NCI-H526 treated with DMSO at 0.1 percent for 48 hours (cell line): ENCODE measurements around the gene CDHR5.
"Not testable (repeated sequence)": the region's sequence is repeated elsewhere in the genome, so short reads cannot be mapped to it uniquely, and the experiment has no call there.

Experiments
- DNase-seq: peaks from one replicate; lab custom pipeline; 2025; lab: John Stamatoyannopoulos, UW

The CDHR5 gene

DNA sequence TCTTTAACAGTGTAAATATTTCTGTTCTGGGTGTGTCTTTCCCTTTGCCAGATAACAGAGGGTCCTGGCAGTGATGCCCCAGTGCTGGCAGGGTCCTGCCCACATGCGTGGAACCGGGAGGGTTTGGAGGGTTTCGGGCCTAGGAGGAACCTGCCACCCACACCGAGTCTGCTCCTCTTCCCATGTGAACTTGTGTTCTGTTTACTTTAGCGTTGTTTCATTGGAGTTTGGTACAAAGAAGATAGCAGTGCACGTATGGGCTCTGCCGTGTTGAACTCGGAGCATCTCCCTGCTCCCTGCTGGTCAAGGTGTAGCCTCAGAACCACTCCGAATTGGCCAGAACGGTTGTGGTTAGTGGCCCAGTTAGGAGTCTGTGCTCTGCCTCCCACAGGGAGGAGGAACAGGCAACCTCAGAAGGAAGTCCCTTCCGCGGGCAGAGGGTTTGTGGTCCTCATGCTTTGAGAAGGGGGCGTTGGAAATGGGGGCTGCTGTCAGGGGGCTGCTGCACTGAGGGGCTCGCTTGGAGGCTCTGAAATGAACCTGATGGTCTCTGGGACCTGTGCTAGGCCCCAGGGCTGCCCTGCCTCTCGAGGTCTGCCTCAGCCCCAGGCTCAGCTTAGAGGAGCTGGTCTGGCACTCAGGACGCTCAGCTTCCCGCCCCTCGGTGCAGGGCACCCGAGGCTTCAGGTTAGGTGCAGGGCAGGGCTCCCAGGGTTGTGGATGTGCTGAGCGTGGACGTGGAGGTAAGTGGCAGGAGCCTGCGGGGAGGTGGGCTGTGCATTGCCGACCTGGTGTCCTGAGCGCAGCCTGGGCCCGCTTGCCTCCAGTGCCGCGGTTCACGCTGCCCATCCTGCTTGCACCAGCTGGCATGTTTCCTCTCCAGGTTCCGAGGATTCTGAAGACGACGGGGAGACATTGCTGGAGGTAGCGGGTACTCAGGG, 38.1 kb downstream of the CDHR5 start:
- DNase-seq, result no peak

- DNase-seq, result no peak
Measured at GRCh38 chr11:584287-584686, 40.5 kb downstream of the CDHR5 start.

DNA sequence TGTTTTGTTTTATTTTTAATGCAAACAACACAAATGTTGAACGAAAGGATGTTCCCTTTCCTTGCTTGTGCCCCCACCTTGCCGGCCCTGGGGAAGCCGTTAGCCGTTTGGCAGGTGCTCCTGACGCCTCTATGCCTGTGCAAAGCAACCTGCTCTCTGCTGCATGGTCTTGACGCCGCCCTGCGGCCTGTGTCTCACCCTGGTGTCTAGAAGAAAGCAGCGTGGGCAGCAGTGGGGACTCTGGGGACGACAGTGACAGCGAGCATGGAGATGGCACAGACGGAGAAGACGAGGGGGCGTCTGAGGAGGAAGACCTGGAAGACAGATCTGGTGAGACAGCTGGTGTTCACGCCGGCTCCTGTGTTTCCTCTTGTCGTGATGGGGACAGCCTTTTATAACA, 43.0 kb downstream of the CDHR5 start:
- DNase-seq, result no peak

DNA sequence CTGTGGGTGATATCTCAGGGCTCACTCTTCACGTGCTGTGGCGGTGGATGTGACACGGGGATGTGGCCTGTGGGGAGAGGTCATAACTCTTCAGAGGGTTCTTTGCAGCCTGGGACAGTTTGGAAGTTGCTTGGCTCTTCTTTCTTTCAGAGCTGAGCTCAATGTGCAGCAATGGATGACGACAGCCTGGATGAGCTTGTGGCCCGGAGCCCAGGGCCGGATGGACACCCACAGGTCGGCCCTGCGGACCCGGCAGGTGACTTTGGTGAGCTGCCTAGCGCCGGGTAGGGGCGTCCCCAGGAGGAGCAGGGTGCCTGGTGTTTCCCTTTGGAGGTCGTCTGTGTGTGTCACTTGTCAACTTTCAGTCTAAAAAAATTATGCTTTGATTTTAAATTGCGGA, 43.4 kb downstream of the CDHR5 start:
- DNase-seq, result no peak

DNA sequence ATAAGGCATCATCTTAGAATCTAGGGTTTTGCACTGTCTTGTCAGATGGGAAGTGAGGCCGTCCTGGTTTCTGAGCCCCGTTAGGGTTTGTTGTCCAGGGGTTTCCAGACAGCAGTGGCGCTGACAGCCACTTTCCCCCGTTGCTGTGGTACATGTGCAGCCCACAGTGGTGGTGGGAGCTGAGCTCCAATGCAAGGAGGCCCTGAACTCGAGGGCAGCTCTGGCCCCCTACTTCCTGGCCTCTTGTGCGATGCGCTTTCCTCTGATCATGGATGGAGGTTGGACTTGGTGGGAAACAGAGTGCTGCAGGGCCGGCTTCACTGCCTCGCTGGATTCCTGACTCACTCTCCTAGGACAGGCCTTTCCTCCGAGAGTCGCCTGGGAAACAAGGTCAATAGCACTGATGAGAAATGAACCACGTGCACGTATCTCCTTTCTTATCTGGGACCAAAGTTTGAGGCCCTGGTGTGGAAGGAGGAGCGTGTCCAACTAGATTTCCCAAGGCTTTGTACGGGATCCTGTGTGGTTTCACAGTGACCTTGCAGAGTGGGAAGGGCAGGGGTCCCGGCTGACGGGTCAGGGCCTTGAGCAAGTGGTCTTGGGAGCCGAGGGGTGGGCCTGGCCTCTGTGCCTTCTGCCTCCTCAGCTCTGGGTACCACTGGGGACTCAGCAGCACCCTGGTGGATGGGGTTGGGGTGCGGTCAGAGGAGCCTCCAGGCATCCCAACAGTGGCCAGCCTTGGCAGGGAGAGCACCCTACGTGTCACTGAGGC, 44.7 kb downstream of the CDHR5 start:
- DNase-seq, result no peak

- no peak for DNase-seq
Measured at GRCh38 chr11:578276-579035, 46.3 kb downstream of the CDHR5 start.

- DNase-seq, result no peak
Measured at GRCh38 chr11:577611-577894, 47.2 kb downstream of the CDHR5 start.

GRCh38 chr11:576811-577610, 47.7 kb downstream of the CDHR5 start:
- no peak for DNase-seq

- peak; percentile 97 for DNase-seq
Measured at GRCh38 chr11:575996-576768, 48.6 kb downstream of the CDHR5 start, which contains the start of gene PHRF1. Gene PHRF1 (plus strand): TSS chr11:576470. CDS start chr11:581513, 5,043 bp downstream.

DNA sequence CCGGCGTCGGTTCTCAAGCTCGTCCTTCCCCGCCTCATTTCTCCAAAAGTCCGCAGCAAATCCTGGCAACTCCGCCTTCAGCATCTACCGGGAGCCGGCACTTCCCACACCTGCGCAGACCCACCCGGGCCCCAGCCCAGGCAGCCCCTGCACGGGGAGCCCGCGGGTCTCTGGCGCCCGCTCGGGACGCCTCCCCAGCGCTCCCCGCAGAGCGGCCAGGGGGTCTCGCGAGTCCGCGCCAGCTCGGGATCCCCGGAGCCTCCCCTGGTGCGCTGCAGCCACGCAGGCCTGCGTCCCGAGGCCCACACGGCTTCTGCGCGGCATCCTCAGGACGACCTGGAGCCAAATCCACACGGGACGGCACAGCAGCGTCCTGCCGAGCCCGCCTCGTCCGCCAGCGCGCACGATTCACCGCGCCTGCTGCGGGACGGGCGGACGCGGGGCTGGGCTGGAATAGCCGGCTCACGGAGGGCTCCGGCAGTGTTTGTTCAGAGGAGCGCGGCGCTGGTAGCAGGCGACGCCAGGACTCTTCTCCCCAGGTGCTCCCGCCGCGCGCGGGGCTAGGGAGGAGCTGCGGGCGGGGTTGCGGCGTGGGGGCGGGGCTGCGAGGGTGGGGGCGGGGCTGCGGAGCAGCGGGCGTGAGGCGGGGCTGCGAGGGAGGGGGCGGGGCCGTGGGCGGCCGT, 49.3 kb downstream of the CDHR5 start:
- DNase-seq, result peak; percentile 80

GRCh38 chr11:574632-575312, 50.0 kb downstream of the CDHR5 start:
- no peak for DNase-seq

- DNase-seq, result not testable (repeated sequence)
Measured at GRCh38 chr11:574031-574570, 50.7 kb downstream of the CDHR5 start.

DNA sequence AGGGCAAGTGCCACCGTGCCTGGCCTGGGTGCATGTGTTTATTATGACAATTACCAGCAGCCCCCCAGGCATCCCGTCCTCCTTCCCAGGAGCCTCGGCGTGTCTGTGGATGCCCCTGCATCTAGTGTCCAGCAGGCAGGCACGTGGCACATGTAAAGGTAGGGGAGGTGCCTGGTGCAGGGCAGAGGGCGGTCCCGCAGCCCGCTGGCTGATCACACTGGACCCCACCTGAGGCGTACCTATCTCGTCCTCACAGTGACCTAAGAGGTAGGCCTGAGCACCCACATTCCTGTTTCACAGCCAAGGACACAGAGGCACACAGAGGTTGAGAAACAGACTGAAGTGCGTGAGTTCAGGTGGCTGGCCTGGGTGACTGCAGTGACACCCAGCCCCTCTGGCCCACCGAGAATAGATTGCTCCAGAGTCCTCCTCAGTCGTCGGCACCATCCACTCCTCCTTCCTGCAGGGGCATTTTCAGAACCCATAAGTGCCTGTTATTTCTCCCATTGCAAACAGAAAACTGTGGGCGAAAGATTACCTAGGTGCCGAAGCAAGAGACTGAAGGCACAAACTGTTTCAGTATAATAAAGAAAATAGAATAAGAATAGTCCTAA, 51.5 kb downstream of the CDHR5 start:
- no peak for DNase-seq

- DNase-seq, result no peak
Measured at GRCh38 chr11:571802-572185, 53.0 kb downstream of the CDHR5 start.

DNA sequence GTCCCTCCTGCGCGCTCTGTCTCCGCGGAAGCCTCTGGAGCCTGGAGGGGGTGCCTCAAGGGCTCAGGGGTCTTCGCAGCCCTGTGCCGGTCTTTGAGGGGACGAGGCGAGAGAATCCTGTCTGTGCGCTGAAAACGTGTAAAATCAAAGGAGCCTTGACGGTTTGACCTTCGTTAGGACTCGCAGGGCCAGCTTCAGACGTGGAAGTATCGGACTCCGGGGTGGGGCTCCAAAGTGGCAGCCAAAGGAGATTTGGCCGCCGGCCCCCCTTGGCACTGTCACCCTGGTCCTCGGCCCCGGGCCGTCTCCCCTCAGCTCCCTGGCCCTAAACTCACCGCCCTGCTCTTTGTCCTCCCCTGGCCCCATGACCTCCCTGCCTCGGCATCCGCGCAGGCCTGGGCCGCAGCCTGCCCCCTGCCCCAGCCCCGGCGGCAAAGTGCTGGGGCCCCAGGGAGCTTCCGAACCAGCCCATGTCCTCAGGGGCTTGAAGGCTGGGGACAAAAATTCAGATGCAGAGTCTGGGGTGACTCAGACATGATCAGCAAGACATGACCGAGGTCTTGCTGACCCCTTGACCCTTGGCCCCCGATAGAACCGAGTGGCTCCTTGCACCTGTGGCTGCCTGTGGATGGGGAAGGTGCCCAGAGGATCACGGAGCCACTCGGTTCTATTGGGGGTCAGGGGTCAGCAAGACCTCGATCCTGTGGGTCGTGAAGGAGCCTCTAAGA, 55.4 kb downstream of the CDHR5 start:
- DNase-seq, result no peak

GRCh38 chr11:568306-569157, 56.2 kb downstream of the CDHR5 start:
- peak; percentile 88 for DNase-seq

DNA sequence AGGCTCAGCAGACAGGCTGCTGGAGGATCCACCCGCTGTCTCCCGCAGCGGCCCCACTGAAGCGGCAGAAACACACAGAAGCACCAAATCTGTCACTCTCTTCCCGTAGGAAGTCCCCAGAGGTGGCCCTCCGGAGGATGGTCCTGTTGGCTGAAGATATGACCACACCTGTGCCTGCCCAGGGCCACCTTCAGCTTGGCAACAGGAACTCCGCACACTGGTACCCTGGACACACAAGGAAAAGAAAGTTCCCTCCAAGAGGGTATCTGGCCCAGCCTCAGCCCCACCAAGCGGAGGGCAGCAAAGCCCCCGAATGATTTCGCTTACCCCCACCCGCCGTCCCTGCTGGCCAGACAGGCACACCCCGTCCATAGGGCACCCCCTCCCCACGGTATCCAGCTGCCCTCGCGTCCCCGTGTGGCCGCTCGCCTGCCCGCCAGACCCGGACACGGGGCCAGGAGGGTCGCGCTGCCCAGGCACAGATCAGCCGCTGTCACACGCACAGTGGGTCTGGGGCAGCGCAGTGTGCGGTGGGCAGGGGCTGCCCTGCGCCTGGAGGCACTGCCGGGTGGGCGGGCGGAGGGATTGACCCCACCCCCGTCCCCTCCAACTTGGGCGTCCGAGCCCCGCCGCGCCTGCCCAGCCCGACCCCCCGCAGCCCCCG, 57.0 kb downstream of the CDHR5 start:
- DNase-seq, result no peak
